Astrocyte of the hippocampus (primary cell): ENCODE measurements around the gene HYAL3.
A peak's percentile ranks its signal among the peaks of the same experiment; 100 is the strongest.

Experiments
- DNase-seq: peaks from one replicate; pipeline ENCODE4 v3.0.0; 2011; ENCODE audit warnings: low read depth, low spot score

Gene HYAL3

DNA sequence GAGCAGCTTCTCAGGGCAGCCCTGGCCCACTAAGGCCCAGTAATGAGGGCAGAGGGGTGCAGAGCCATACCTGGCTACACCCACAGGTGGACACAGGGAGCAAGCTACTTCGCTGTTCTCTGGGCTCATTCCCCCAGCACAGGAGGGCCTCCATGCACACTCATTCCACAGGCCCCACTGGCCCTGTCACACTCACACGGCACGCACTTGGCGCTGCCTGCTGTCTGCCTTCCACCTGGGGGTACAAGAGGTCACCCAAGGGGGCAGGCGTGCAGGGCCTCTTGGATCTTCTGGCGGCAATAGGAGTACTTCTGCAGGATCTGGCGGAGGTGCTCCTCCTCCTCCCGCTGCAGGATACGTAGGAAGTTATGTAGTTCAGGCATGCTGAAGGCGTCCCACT is 31.1 kb upstream of the HYAL3 start:
- DNase-seq, result no peak

DNA sequence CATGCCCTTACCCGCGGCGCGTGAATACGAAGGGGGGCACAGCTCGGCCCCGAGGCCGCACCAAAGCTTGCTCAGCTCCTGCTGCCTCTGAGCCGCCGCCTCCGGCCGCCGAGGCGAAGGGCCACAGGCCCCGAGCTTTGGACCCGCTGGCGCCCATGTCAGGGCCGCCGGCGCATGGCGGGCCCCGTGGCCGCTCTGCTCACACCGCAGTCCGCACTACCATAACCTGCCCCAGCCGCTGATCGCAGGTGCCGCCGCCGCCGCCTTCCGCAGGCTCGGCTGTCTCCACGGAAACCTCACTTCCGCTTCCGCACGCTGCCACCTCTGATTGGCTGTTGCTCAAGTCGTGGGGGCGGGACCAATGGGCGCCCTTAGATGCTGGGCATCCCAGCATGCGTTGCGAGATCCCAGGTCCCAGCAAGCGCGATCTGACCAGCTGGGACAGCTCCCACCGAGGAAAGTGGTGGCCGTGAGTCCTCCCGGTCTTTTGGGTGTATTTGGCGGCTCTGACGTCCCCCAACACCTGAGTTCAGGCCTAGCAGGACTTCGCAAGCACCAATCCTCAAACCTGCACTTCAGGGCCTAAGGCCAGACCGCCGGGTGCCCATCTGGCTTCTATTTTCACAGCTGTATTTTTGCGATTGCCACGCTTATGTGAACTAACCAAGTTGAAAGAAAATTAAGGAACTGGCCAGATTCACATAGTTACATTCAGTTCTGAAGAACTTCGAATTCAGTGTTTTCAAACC is 28.9 kb upstream of the HYAL3 start, which contains the start of gene TUSC2:
Gene TUSC2, minus strand, starts transcription at position 281 of the 749 bp plus-strand sequence. Its CDS starts 124 bp downstream, at position 157.
- peak; percentile 99 for DNase-seq

DNA sequence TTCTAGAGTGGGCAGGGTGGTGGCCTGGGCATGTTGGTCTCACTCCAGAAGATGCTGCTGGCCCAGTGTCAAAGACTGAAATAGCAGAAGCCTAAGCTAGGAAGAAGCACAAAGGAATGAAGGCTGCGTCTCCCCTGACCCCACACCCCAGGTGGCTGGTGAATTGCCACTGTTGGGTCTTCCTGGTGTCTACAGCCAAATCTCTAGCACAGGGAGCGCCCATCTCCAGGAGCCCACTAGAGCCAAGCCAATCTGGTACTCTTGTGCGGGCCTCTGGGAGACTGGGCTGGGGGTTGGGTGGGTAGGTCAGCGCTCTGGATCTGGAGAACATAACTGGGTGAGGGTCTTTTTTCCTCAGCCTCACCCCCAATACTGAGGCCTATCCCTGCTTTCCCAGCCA is 27.9 kb upstream of the HYAL3 start:
- DNase-seq, result no peak

DNA sequence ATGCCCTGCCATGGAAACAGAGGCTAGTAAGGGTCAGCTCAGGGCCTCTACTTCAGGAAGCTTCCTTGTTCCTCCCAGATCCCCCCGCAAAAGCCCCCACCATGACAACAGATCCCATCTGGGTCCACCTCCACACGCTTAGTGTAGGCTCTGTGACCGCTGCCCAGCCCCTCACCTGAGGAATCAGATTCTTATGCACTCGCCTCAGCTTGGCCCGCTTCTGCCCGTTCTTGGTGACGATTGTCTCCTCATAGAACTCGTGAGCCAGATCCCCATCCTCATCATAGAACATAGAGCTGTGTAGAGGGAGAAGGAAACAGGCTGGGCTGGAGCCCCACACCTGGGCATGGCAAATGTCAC is 27.0 kb upstream of the HYAL3 start:
- no peak for DNase-seq

DNA sequence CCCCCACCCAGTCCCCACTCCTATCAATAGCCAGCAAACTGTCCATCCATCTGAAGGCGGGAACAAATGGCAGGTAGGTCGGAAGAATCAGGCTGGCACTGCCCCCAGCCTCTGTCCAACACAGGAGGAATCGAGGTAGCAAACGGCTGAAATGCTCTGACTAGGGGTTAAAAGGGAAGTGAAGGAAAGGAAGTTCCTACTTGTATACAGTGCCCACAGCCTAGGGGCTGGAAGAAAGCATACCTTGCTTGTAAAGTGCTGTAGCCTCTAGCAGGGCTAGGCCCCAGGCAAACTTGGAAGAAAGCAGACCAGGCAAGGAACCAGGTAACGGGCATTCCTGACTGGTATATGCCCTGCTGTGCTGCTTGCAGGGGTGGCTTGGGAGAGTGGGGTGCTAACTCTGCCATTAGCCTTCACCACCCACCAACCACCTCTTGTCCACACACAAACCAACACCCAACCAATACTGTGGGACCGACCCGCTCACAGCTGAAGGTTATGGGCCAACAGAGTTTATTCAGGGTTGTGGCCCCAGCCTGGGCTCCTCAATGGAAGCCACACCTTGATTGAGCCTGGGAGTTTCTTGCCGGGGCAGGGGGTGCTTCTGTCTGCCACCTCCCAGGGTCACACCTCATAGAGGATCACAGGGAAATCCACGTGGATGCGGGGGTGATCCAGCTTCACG is 26.4 kb upstream of the HYAL3 start:
- no peak for DNase-seq

DNA sequence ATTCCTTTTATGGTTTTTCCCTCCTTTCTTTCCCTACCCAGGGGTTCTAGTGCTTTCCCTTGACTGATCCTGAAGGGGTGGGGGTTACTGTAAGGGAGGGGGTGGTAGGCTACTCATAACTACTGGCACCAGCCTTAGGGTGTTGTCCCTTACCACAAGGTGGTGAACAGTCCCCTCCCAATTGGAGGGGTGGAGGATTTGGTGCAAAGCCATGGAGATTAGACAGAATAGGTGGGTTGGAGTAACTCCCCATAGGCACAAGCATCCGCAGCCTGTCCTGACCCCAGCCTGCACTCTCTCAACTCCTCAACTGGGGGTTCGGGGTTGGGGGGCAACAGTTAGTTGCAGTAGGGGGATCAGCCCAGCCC is 25.9 kb upstream of the HYAL3 start:
- no peak for DNase-seq

DNA sequence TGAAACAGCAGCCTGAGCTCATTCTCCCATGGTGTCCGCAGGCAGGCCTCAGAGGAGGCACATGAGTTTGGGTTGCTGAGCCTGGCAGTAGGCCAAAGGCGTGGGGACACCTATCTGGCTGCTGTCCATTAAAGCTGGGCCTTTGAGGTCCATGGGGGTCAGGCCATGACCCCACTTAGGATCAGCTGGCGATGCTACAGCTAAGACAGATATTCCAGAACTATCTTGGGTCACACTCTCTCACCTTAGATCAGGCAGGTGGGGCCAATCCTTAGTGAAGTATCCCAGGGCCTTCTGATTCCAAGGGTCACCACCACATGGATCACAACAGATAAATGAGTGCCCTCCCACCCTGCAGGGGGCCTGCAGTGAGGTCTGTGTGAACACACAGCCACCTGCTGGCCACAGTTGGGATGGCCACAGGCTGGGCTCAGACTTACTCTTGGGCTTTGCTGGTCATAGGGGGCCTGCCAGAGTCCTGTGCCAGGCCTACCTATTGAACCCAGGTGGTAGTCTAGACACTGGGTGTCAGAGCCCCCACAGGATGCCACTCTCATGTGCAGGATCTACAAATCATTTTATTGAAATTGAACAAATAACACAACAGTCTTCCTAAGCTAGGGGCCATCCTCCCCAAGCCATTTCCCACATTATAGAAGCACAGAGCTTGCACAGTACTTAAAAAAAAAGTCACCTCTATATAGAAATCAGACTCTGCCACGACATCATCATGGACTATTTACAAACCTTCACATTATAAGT is 25.3 kb upstream of the HYAL3 start:
- DNase-seq, result peak; percentile 80

DNA sequence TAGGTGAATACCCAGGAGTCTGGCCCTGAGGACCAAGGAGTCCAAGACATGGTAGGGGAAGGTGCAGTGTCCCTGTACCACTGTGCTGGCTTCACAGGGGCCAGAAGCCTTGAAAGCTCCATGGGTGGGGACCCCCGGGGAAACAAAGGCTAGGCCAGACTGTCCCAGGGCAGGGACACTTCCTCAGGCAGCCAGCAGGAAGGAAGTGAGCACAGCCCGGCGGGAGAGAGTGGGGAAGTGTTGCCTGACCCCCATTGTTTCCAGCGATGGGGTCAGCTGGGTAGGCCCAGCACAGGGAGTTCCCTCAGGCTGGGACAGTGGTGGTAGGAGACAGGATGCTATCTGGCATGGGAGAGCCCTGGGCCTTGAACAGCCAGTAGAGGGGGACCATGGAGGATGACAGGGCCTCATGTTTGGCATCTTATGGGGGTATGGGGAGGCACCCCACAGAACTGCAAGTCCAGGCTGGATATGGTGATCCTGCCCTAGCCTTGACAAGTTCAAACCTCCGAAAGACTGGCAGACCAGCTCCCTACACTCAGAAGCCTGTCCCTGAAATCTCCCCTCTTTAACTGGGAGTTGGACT is 24.5 kb upstream of the HYAL3 start:
- DNase-seq, result no peak

DNA sequence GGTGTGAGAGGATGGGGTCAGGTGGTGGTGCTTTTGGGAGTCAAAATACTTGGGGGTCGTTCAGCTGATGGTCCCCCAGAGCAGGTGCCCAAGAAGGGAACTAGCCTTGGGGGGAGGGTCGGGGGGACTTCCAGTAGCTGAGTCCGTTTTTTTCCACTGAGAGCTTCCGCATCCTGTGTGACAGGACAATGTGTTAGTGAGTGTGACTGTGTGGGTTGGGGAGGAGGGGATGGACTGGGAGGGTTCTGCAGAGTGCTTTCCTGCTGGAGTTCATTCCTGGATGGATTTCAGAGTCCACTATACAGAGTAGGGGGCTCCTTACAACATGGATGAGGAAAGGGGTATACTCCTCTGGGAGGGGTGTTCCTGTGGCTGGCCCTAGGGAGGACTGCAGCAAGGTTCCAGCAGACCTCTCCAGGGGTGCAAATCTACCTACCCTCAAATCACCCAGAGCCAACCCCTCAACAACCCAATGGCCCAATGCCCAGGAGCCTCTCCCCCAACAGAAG is 23.9 kb upstream of the HYAL3 start:
- DNase-seq, result no peak

DNA sequence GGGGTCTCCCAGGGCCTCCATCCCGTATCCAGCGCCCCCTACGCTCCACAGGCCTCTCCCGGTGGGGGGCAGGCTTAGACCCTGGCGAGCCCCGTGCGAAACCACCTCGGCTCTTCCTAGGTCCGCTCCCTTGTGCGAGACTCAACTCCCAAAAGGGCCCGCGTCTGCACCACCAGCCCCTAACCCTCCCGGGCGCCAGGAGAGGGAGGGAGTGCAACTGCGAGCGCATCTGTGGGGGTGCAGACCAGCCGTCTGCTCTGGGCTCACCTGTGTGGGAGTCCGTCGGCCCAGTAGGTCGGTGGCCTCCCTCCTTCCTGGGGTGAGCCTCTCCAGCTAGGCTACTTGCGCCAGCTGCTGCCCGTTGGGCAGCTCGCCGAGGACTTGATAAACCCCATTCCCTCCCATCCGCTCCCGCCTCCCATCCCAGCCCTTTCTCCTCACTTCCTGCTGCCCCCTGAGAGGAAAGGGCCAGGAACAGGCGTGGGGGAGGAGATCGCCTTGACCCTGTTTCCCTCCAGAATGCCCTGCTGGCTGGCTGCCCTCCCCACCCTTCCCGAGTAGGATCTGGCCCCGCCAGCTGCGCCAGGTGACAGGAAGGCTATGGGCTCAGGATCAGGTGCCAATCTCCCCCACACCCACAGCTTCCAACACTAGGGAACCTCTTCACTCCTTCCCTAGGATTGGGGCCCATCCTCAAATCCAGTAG is 23.3 kb upstream of the HYAL3 start, which contains the start of gene HYAL2:
Gene HYAL2, minus strand, starts transcription at position 360 of the 706 bp plus-strand sequence. CDS start 2,256 bp downstream, outside the sequence.
- no peak for DNase-seq

DNA sequence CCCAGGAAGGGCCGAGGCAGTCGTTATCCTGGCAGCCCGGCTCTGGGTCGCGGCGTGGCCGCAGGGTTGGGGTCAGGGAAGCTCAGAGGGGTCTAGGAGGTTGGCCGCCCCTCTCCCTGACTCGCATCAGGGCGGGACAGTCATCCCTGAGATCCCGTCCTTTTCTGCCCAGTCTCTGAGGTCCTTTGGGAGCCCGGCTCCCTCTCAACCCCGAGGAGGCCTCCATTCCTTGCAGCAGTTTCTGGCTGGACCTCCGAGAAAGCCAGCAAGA is 22.8 kb upstream of the HYAL3 start:
- DNase-seq, result no peak

DNA sequence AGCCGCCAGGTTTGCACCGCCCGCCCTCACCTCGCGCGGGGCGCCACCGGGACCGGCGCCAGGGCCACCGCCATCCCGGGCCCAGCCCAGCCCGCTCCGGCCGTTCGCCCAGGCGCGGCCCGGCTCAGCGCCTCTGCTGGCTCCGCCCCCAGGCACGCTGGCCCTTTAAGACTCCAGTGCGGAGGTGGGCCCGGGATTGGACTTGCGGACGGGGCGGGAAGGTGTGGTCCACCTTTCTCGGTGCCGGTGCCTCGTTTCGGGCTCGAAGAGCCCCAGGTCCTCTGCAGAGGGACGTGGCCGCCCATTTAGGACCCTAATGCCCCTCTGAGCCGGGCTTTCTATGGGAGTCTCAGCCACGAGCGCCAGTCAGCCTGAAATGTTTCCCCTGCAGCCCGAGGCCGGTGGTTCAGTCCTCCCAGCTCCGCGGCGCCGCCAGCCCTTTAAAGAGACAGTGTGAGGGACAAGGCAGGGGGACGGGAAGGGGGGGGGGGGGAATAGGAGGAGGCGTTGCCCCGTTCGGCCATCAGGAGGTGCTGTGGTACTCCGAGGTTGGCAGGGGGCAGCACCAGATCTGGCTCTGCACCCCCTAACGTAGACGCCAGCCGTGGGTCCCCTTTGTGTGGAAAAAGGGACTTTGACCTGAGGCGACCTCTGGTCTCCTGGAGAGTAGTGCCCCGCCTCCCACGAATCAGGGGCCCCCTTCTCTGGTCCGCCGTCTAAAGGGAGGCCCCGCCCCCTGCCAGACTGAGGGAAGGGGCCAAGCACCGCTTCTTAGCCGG is 22.3 kb upstream of the HYAL3 start:
- DNase-seq, result peak; percentile 96

DNA sequence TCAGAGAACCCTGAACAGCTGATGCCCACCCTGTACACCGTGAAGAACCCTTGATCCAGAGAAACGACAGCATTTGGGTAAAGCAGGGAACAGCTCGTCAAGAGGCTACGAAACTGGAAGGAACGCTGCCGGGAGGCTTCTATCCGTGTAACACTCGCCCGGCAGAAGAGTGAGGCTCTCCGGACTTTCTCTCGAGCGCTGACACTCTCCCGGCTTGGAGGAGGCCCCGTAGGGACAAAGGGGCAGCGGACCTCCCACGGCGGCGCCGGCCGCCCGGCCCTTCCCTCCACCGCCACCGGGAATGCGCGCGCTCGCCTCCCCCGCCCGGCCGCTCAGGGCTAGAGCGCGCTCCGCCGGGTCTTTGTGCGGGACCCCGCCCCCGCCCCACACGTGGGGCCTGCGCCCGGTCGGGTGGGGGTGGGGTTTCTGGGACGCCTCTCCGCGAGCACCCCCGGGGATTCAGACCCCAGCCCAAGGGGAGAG is 21.7 kb upstream of the HYAL3 start:
- peak; percentile 92 for DNase-seq

DNA sequence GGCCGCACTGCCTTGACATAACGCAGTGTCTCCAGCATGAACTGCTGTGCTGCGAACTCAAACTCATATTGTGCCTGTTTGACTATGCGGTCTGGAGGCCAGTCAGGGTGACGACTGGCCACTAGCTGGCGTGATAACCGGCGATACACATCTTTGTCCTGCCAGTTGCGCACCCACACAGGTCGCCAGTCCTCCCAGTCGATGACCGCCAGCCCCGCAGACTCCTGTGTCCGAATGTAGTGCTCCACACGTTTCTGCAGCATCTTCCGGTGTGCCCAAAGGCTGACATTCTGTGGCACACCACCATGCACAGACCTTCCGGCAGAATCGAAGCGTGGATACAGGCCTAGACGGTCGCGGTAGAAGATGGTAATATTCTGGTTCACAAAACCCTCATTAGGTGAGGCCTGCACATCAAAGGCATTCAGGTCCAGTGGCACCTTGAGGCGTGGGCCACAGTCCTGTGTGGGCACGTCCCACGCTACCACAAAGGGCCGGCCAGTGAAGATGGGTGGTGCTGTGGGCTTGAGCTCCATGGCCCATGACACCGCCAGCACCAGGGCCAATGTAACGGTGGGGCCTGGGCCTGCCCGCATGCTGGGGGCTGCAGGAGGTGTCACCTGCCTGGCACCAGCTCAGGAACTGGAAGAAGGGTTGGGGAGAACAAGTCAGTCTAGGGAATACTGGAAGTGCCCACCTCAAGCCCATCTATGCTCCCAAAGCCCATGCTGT is 20.9 kb upstream of the HYAL3 start:
- DNase-seq, result no peak

DNA sequence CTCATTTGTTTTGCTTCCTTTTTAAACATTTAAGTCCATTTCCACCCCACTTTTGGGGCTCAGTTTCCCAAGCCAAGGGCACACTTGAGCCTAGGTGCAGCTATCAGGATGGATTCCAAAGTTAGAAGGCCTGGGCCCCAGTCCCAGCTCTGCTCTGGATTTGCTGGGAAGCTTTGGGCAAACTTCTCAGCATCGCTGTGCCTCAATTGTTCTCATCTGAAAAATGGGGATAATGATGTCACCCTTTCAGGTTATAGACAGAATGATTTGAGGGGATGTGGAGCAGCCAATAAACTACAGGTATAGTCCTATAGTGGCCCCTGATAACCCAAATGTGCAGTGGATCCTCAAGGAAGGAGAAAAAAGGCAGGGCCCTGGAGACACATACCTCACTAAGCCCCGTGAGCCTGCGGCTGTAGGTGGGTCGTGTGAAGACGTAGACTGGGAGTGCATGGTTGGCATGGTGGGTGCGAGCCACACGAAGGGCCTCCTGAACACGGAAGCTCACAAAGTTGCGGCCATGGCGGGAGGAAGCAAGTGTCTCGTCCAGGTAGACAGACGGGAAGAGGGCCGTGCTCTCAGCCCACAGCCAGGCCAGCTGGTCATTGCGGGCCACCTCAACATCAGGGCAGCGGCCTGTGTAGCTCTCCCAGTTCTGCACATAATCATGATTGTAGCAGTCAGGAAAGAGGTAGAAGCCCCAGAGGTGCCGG is 20.1 kb upstream of the HYAL3 start:
- no peak for DNase-seq

DNA sequence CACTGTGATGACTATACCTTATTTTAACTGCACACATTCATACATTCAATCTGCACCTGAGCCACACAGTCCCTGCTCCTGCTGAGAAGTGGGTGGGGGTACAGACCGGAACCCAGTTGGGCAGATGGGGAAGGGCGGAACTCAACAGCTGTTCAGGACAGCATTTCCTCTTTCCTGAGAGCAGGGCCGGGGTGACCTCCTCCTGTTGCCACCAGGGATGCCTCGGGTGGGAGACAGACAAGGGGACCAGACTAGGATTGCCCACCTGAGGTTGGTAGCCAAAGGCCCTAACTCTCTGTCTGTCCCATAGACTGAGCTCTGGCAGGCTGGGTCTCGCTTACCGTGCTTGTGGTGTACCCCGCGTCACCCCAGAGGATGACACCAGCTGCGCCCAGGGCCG is 19.4 kb upstream of the HYAL3 start:
- DNase-seq, result no peak

DNA sequence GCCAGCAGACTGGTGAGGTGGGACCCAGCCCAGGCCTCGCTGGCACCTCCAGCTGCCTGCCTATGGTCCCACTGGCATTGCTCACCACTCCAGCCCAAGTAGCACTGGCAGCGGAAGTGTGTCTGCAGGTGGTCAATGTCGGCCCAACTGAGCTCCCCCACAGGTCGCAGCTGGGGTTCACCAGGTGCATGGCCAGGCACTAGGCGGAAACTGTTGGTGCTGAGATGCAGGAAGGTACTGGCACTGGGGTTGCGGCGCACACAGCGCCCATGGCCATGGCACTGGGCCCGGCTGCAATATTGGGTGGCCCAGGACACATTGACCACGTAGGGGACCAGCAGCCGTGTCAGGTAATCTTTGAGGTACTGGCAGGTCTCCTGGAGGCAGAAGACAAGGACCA is 19.0 kb upstream of the HYAL3 start:
- no peak for DNase-seq

DNA sequence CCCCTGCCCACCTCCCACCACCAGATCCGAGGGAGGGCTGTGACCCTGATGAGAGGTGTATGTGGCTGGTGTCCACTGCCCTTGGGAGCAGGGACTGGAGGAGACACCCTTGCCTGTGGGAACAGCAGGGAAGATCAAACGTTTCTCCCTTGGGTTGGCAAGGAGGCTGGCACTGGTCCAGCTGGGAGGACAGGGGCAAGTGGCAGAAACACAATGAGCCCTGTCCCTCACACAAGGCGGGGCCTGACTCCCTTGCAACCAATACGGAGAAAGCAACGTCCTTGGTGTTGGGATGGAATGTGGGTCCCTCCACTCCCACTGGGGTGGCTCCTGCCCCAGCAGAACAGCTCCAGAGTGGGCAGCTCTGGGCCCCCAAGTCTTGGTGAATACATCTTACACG is 18.1 kb upstream of the HYAL3 start:
- DNase-seq, result no peak

DNA sequence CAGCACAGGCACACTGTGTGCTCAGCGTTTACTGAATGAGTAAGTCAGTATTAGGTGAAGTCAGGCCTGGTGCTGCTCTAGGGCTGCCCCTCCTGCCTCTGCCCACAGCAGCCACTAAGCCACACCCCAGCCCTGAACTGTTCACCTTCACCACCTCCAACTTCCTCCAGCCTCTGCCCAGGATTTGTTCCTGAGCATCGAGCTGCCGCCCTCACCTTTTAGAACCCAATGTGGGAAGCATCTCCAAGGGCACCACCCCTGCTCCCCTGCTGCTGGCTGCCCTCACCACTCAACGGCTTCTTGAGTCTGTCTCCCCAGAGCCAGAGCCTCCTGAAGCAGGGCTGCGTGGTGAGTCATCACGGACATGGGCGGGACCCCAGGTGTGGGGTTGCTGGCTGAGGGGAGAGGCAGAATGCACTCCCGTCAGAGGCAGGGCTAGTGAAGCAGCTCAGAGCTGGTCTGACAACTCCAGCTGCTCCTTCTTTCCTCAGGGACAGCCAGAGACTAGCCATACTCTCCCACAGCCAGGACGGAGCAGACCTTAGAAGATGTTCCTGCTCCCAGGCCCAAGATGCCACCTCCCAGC is 17.5 kb upstream of the HYAL3 start:
- peak; percentile 70 for DNase-seq
